Occipital lobe (tissue), 3 donors: ENCODE results near the gene TJAP1. TPM values are rescaled to one million over a fixed set of nuclear protein-coding genes. Genes with fewer than 3 reads are reported as not detected.
"Not testable (repeated sequence)": the region's sequence is repeated elsewhere in the genome, so short reads cannot be mapped to it uniquely, and the experiment has no call there.

Experiments
- DNase-seq: peaks from one replicate; lab custom pipeline; 2025; lab: John Stamatoyannopoulos, UW
- small RNA-seq: library from RNA; depleted of rRNA; stranded (forward); fragments of <200 nt; gene quantifications from one replicate; pipeline ENCODE3, GENCODE V24; 2014
- total RNA-seq: library from RNA; depleted of rRNA; stranded (reverse); fragments of >200 nt; gene quantifications from one replicate; pipeline ENCODE4 v1.2.3, GENCODE V29; 2014

Gene TJAP1
- total RNA-seq, 1 donor from 2014 or later, result 5.0 TPM

- DNase-seq, result no peak
Measured at GRCh38 chr6:43523284-43523683, 45.9 kb downstream of the TJAP1 start.

DNA sequence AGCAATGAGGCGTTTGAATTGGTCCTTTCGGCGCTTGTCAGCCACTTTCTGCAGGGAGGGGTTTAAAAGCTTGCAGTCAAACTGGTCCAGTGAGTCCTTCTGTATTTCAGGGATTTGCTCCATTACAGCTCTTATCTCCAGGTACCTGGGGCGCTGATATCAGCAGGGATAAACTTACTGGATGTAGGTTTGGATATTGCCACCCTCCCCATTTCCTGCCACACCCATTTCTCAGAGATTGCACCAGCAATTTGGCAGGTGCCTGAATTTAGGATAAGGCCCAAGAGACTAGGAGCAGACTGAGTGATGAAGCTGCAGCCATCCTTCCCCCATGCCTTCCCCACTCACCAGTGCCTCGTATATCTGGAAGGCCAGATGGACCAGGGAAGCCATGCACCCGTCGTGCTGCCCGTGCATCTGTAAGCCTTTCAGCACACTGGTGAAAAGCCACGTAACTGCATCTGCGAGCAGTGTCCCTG is 47.2 kb downstream of the TJAP1 start:
- DNase-seq, result no peak

GRCh38 chr6:43532201-43532600 is 54.8 kb downstream of the TJAP1 start:
- no peak for DNase-seq

DNA sequence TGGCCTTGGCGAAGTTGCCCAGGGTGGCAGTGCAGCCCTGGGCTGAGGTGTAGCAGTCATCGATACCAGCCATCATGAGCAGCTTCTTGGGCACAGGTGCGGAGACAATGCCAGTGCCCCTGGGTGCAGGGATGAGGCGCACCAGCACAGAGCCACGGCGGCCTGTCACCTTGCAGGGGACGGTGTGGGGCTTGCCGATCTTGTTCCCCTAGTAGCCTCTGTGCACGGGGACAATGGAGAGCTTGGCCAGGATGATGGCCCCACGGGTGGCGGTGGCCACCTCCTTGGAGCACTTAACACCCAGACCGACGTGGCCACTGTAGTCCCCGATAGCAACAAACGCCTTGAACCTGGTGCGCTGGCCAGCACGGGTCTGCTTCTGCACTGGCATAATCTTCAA is 61.6 kb downstream of the TJAP1 start:
- not testable (repeated sequence) for DNase-seq

GRCh38 chr6:43539409-43539808 is 62.0 kb downstream of the TJAP1 start:
- DNase-seq, result not testable (repeated sequence)

GRCh38 chr6:43540507-43540906 is 63.1 kb downstream of the TJAP1 start:
- no peak for DNase-seq

DNA sequence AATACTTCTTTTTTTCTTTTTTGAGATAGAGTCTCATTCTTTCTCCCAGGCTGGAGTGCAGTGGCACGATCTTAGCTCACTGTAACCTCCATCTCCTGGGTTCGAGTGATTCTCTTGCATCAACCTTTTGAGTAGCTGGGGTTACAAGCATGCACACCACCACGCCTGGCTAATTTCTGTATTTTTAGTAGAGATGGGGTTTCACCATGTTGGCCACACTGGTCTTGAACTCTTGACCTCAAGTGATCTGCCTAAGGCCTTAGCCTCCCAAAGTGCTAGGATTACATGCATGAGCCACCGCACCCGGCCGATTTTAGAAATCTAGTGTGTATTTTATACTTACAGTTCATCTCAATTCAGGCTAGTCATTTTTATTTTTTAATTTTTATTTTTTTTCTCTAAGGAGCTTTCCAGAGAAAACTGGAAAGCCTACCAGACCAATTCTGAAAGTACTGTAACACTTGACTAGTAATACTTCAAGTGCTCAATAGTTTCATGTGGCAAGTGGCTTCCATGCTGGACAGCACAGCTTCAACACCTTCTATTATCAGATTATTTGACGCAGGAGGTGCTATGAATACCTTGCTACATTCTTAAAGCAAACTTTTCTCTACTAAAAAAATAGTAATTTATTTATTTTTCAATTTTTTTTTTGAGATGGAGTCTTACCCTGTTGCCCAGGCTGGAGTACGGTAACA is 64.6 kb downstream of the TJAP1 start:
- DNase-seq, result no peak

DNA sequence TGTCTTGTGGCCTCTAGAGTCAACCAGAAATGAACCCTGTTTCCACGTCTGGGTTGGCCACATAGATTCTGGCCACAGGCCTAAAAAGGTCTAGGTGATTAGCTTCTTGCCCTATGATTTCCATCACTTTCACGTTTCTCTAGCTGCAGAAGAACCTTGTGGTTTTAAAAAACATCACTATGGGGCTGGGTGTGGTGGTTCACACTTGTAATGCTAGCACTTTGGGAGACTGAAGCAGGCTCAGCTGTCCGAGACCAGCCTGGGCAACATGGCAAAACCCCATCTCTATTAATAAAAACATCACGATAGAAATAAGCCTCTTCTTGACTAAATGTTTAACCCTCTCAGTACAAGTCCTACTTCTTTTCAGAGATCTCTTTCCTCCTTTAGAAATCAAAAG is 67.1 kb downstream of the TJAP1 start:
- no peak for DNase-seq

- no peak for DNase-seq
Measured at GRCh38 chr6:43547222-43547621, 69.9 kb downstream of the TJAP1 start.

Small RNA genes within 50 kb of the gene (small RNA-seq; reads per million reads assigned to genes)
- not detected for gene MIR6780B
- gene RF00426, result not detected
- gene RNU6-1113P, result not detected

Other genes with a start within 250 kb of the TJAP1 start
- gene DNPH1, start 248.1 kb upstream of the TJAP1 start, total RNA-seq, result 16.1 TPM
- 13.1 TPM for gene TTBK1, start 234.1 kb upstream of the TJAP1 start, total RNA-seq
- gene SLC22A7, start 179.3 kb upstream of the TJAP1 start, total RNA-seq, result 0.31 TPM
- gene CRIP3, start 168.7 kb upstream of the TJAP1 start, total RNA-seq, result 3.9 TPM
- 12.9 TPM for gene ZNF318, start 107.9 kb upstream of the TJAP1 start, total RNA-seq
- gene ABCC10, start 50.0 kb upstream of the TJAP1 start, total RNA-seq, result 22.0 TPM
- 7.3 TPM for gene DLK2, start 22.0 kb upstream of the TJAP1 start, total RNA-seq
- gene LRRC73, start 32.8 kb downstream of the TJAP1 start, total RNA-seq, result 2.7 TPM
- gene YIPF3, start 39.4 kb downstream of the TJAP1 start, total RNA-seq, result 71.4 TPM
- 22.0 TPM for gene POLR1C, start 39.5 kb downstream of the TJAP1 start, total RNA-seq
- 47.4 TPM for gene XPO5, start 98.5 kb downstream of the TJAP1 start, total RNA-seq
- gene POLH, start 98.6 kb downstream of the TJAP1 start, total RNA-seq, result 13.6 TPM
- 33.5 TPM for gene GTPBP2, start 151.7 kb downstream of the TJAP1 start, total RNA-seq
- 22.3 TPM for gene MAD2L1BP, start 158.3 kb downstream of the TJAP1 start, total RNA-seq
- gene RSPH9, start 167.5 kb downstream of the TJAP1 start, total RNA-seq, result 6.2 TPM
- 11.7 TPM for gene MRPS18A, start 210.2 kb downstream of the TJAP1 start, total RNA-seq